Fibroblast of villous mesenchyme (primary cell): ENCODE data around the gene ST8SIA4. TPM values are rescaled to one million over a fixed set of nuclear protein-coding genes. Genes with fewer than 3 reads are reported as not detected.
A peak's percentile ranks its signal among the peaks of the same experiment; 100 is the strongest.

ENCODE experiments used
- DNase-seq: peaks from one replicate; pipeline ENCODE4 v3.0.0-alpha.2; 2010; ENCODE audit warnings: low read depth
- H3K4me3 ChIP-seq: 2 replicates; pipeline ENCODE4 v1.5.1; 2011; ENCODE audit warnings: low read depth, mild to moderate bottlenecking, low read length
- total RNA-seq: library from RNA; depleted of rRNA; stranded (reverse); fragments of >200 nt; gene quantifications from 2 replicates; pipeline ENCODE4 v1.2.3, GENCODE V29; 2012
- TF ChIP-seq, protein P1 (sequence below): IDR thresholded peaks from 2 replicates; pipeline ENCODE4 v1.5.1; 2012; ENCODE audit warnings: low read depth, mild to moderate bottlenecking, low read length; ENCODE audit not compliant: insufficient read depth

The ST8SIA4 gene
- total RNA-seq, 1 donor = 3.5 TPM

DNA sequence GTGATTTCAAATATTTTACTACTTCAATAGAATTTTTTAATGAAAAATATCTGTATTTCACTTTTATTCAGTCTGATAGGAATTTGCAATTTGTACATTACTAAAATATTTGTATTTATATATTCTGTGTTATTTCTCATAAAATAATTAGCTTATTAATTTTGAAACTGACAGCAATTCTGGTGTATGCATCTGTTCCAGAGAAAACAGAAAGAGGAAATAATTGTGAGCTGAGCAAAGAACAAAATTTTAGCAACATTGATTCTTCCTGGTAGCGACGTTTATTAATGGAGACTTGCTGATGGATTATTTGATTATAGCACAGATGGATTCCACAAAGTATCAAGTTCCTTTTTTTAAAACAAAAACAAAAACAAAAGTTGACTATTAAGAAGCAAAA lies 61.0 kb downstream of the ST8SIA4 start:
- H3K4me3 ChIP-seq = no peak overlapping the region
- DNase-seq = no peak
- TF ChIP-seq, protein P1, sequence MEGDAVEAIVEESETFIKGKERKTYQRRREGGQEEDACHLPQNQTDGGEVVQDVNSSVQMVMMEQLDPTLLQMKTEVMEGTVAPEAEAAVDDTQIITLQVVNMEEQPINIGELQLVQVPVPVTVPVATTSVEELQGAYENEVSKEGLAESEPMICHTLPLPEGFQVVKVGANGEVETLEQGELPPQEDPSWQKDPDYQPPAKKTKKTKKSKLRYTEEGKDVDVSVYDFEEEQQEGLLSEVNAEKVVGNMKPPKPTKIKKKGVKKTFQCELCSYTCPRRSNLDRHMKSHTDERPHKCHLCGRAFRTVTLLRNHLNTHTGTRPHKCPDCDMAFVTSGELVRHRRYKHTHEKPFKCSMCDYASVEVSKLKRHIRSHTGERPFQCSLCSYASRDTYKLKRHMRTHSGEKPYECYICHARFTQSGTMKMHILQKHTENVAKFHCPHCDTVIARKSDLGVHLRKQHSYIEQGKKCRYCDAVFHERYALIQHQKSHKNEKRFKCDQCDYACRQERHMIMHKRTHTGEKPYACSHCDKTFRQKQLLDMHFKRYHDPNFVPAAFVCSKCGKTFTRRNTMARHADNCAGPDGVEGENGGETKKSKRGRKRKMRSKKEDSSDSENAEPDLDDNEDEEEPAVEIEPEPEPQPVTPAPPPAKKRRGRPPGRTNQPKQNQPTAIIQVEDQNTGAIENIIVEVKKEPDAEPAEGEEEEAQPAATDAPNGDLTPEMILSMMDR = no peak

DNA sequence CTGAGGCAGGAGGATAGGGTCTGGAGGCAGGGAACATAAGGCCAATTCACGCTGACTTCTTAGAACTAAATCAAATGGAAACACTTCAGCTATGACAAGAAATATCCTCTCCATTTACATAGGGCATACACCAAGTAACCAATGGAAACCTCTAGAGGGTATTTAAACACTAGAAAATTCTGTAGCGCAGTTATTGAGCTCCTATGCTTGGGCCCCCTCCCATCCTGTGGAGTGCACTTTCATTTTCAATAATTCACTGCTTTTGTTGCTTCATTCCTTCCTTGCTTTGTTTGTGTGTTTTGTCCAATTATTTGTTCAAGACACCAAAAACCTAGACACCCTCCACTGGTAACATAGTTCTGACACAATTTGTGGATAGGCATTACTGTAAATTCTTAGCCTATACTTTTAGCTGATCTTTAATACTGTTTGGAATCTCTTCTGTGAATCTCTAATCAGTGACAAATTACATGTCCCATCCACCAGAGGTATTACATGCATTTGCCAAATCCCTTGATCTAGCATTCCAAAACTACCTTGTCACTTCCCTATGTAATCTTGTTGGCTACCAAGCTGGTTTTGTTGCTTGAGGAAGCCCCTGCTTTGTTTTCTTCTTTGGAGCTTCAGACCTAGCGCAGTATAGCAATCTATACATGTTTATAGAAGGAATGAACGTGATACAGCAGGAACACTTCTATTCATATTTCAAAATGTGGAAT lies 61.6 kb downstream of the ST8SIA4 start:
- H3K4me3 ChIP-seq = no peak overlapping the region
- no peak for DNase-seq
- TF ChIP-seq, protein P1 = no peak

DNA sequence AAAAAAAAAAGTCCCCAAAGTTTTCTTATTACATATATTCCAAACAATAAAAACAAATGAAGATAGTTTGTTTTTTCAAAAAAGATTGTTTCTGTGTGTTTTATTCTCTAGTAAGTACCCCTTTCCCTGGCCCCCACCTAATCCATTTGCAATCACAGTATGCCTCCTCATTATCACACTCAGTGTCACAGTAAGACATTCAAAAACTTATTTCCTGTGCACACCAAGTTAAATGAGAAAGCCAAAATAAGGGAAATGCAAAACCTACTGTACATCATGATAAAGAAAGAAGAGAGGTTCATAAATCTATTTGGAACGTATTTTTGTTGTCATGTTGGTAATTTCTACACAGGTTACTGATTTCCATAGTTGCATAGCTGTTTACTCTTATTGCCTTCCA lies 62.3 kb downstream of the ST8SIA4 start:
- H3K4me3 ChIP-seq = no peak overlapping the region
- TF ChIP-seq, protein P1 = no peak
- DNase-seq = no peak

DNA sequence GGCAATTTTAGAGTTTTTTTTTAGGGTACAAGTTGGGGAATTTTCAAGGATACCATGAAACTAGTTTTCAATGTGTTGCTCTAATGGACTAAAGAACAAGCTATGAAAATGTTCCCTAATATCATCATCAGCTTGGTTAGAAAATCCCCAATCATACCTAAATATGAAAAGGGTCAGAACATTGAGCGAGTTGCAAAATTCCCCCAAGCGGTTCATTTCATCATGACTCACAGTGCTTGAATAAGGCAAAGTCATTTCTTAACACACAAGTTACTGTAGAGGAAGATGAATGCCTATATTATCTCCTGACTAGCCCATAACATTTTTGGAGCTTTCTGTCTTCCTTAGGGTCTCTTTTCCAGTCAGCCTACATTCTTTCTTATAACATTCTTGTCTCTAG lies 62.7 kb downstream of the ST8SIA4 start:
- TF ChIP-seq, protein P1 = no peak
- DNase-seq = peak; percentile 71
- H3K4me3 ChIP-seq = no peak overlapping the region

DNA sequence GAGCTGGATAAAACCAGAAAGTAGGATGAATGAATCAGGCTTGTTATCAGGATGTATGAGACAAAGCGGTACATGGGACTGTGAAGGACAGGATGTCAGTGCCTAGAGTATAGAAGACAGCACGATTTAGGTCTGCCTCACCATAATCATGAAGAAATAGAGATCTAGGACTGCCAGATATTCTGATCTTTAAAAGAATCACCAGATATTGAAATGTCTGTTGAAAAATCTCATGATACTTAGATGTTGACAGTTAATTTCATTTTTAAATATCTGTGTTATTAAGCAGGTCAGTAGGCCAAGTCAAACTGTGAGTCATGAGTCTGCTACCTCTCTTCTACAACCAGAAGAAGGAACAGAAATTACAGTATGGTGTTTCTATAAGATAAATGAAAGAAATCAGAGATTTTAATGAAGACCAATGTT lies 65.0 kb downstream of the ST8SIA4 start:
- H3K4me3 ChIP-seq = no peak overlapping the region
- TF ChIP-seq, protein P1 = no peak
- DNase-seq = peak; percentile 16

DNA sequence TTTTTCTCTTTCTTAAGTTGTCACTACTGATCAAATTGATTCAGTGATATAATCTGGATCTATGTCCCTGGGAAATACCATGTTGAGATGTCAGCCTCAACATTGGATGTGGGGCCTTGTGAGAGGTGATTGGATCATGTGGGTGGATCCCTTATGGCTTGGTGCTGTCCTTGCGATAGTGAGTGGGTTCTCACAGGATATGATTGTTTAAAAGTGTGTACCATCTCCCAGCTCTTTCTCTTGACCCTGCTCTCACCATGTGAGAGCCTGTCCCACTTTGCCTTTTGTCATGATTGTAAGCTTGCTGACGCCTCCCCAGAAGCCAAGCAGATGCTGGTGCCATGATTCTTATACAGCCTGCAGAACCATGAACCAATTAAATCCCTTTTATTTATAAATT lies 68.6 kb downstream of the ST8SIA4 start:
- H3K4me3 ChIP-seq = no peak overlapping the region
- DNase-seq = no peak
- TF ChIP-seq, protein P1 = no peak
